GM12874 (cell line): Measurements from ENCODE around the gene TEAD3.

Experiments
- TF ChIP-seq, protein P1 (sequence below): IDR thresholded peaks from 2 replicates; pipeline ENCODE4 v1.5.1; 2011; ENCODE audit warnings: low read depth, mild to moderate bottlenecking, control low read depth, low read length, moderate library complexity; ENCODE audit not compliant: insufficient read depth

TEAD3 gene

DNA sequence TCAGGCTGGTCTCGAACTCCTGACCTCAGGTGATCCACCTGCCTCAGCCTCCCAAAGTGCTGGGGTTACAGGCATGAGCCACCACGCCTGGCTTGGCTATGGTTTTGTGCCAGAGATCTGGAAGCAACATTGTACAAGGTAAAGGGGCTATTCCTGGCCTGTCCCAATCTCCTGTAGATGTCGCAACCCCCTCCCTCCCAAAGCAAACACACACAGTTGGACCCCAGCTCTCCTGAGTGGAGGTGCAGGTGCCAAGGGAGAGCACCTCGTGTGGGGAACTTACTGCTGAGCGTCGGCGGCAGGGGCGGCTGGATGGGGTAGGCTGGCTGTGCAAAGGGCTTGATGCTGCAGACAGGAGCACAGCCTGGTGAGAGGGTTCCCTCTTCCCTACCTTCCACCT, 19.9 kb downstream of the TEAD3 start:
- TF ChIP-seq, protein P1, sequence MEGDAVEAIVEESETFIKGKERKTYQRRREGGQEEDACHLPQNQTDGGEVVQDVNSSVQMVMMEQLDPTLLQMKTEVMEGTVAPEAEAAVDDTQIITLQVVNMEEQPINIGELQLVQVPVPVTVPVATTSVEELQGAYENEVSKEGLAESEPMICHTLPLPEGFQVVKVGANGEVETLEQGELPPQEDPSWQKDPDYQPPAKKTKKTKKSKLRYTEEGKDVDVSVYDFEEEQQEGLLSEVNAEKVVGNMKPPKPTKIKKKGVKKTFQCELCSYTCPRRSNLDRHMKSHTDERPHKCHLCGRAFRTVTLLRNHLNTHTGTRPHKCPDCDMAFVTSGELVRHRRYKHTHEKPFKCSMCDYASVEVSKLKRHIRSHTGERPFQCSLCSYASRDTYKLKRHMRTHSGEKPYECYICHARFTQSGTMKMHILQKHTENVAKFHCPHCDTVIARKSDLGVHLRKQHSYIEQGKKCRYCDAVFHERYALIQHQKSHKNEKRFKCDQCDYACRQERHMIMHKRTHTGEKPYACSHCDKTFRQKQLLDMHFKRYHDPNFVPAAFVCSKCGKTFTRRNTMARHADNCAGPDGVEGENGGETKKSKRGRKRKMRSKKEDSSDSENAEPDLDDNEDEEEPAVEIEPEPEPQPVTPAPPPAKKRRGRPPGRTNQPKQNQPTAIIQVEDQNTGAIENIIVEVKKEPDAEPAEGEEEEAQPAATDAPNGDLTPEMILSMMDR = no peak

DNA sequence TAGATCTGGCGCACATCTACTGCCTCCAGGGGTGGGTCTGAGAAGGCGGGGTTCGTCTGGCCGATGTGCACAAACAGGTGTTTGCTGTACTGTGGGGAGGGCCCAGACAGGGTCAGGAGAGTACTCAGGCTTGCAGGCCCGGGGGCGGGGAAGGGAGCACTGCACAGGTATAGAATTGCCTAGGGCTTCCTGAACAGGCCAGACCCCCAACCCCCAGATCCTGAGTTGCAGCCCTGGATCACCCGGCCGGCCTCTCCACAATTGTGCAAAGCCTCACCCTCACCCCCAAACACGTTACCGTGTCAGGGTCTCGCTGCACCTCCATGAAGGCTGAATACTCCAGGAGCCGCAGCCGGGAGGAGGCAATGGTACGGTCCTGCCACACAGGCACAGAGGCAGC, 20.9 kb downstream of the TEAD3 start:
- TF ChIP-seq, protein P1 = no peak

DNA sequence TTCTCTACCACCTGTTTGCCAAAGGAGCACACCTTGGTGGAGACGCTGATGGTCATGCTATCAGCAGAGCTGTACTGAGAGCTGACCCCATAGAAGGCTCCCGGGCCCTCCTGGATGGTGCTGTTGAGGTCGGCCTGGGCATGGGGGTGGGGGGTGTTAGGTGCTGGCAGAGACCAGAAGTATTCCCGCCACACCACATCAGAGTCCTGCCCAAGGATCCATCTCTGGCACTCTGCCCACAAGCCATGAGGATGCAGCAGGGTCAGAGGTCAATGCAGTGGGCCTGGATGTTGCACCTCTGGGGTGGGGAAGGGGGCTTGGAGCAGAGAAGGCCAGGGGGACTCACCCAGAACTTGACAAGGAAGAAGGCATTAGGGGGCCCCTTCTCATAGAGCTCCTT, 21.3 kb downstream of the TEAD3 start:
- TF ChIP-seq, protein P1 = no peak

DNA sequence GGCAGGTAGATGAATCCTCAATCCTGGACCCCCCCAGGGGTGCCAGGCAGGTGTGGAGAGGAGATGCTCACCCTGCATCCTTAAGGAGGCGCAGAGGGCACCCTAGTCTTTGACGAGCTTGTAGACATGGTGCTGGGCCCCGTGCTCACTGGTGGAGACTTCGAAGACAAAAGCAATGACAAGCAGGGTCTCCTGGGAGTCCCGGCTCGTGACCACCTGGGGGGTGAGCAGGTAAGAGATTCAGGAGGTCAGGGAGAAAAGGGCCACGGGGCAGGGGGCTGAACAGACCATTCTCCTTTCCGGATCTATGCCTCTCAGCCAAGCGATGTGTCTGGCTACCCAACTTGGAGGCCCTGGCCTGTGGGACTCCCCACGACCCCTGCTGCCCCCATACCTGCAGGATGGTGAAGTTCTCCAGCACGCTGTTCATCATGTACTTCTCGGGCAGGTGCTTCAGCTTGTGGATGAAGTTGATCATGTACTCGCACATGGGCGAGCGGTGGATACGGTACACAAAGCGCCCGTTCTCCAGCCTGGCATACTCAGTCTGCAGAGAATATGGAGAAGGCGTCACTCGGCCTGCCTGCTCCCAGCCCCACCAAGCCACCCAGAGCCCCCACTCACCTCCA, 21.8 kb downstream of the TEAD3 start:
- TF ChIP-seq, protein P1 = no peak

DNA sequence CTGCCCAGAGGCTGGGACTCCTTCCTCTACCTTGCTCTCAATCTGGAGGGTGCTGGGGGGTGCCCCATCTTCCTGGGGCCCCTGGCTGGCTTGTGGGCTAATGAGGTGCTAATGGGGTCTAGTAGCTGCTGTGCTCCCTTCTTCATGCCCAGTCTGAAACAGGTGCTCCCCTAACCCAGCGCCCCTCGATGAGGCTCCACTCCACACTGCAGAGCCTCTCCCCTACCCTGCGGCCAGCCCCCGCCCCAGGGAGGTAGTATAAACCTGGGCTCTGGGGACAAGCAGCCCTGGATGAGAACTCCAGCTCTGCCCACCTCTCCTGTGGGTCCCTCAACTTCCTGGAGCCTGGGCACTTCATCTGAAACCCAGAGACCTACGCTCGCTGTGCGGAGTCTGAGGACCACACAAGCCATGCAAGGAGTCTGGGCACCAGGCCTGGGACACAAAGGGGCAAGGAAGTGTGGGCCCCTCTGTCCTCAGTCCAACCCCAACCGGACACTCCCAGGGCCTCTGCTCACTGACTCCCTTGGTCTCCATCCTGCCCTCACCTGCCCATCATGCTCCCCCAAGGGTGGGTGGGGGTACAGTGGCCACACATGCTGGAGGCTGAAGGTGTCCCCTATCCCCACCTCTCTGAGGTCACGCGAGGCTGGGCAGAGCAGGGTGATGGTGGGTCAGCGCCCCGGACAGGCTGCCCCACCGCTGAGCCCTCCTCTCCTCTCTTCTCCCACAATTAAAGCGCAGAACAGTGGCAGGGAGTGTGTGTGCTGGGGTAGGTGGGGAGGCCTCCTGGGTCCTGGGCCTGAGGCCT, 22.5 kb downstream of the TEAD3 start:
- TF ChIP-seq, protein P1 = no peak

DNA sequence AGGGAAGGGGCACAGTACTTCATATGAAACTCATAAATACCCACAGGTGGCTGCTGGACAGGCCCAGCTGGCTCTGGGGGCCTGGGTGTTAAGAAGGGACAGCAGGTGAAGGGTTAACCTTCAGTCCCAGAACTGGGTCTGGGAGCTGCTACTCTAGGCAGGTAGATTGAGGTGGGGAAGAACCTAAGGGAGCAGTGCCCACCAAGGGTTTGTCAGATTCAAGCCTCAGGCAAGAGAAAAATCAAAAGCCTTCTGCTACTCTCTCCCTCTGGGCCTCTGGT, 23.1 kb downstream of the TEAD3 start:
- TF ChIP-seq, protein P1 = no peak

DNA sequence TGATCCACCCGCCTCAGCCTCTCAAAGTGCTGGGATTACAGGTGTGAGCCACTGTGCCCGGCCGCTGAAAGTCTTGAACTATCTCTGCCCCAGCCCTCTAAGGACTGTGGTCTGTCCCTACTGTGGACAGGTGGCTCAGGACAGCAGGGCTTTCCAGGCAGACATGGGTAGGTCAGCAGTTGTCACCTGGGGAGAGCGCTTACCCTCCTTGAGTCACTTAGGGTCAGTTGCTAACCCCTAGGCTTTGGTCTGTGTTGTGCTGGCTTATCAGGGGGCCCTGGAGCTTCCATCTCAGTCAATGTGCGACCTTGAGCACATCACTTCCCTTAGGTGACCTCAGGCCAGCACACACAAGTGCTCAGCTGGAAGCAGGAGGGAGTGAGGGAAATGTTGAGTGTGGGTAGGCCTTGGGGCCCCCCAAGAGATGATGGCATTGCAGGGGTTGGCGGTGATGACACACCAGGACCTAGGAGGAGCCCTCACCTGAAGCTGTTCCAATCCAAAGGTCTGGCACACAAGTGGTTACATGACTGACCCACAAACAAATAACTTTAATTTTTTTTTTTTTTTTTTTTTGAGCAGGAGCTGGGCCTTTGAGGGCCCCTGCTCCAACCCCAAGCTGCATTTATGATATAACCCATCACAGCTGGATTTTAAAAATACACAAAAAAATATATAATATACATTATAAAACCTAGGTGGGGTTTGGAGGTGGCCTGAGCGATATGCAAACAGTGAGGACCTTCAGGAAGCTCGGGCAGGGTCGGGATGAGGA, 23.6 kb downstream of the TEAD3 start:
- TF ChIP-seq, protein P1 = no peak
